Prostate gland (tissue), 2 donors: Measurements from ENCODE around the gene CORO2B.
"Not testable (repeated sequence)": the region's sequence is repeated elsewhere in the genome, so short reads cannot be mapped to it uniquely, and the experiment has no call there.

Experiments
- CTCF ChIP-seq, 4 experiments: fragments of 200-600 bp in 2 of 4; fragments of 450-650 bp in 2 of 4; sonication (generic) in 2 of 4; IDR thresholded peaks; 1 replicate in 3 of 4; 2 replicates in 1 of 4; pipeline ENCODE4 v1.5.1; 2016 to 2019; ENCODE audit warnings: antibody characterized with exemption in 4 of 4, mild to moderate bottlenecking in 2 of 4, moderate library complexity in 2 of 4
- POLR2A ChIP-seq: fragments of 450-650 bp; IDR thresholded peaks from one replicate; pipeline ENCODE4 v1.6.1; 2016; ENCODE audit warnings: antibody characterized with exemption, mild to moderate bottlenecking

GRCh38 chr15:68759982-68760579, 181.3 kb downstream of the CORO2B start:
- TF ChIP-seq CTCF (IDR thresholded peaks at IDR 0.05); POLR2A: not testable (repeated sequence)
